Stimulated activated CD4-positive, alpha-beta T cell treated with anti-CD3 and anti-CD28 coated beads, Interleukin-12 subunit alpha, Interleukin-12 subunit beta, amount 100 ng/mL, for 4 hours (primary cell): ENCODE results near the gene TET1.
"Not testable (repeated sequence)": the region's sequence is repeated elsewhere in the genome, so short reads cannot be mapped to it uniquely, and the experiment has no call there.

Experiments used
- DNase-seq: peaks from one replicate; pipeline ENCODE4 v3.0.0-alpha.2; 2020

The TET1 gene

DNA sequence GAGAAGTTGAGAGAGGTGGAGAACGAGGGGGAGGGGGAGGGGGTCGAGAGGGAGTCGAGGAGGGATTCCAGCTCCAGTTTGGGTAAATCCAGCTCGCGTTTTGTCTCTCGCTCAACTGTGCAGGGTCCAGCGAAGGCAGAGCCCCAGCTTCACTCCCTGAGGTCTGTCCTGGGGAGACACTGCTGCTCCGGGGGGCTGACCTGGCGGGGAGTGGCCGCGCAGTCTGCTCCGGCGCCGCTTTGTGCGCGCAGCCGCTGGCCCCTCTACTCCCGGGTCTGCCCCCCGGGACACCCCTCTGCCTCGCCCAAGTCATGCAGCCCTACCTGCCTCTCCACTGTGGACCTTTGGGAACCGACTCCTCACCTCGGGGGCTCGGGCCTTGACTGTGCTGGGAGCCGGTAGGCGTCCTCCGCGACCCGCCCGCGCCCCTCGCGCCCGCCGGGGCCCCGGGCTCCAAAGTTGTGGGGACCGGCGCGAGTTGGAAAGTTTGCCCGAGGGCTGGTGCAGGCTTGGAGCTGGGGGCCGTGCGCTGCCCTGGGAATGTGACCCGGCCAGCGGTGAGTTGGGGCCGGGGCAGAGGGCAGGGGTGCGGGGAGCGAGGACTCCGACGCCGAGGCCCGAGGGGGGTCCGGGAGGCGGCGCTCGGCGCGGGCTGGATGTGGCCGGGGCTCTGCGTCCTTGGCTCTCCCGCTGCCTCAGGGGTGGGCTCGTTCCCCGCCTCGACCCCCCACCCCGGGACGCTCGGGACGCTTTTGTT, at the start of gene TET1:
Gene TET1, plus strand, starts transcription at position 152 of the 757 bp plus-strand sequence. CDS start 12,002 bp downstream, outside the sequence.
- peak; percentile 8 for DNase-seq

DNA sequence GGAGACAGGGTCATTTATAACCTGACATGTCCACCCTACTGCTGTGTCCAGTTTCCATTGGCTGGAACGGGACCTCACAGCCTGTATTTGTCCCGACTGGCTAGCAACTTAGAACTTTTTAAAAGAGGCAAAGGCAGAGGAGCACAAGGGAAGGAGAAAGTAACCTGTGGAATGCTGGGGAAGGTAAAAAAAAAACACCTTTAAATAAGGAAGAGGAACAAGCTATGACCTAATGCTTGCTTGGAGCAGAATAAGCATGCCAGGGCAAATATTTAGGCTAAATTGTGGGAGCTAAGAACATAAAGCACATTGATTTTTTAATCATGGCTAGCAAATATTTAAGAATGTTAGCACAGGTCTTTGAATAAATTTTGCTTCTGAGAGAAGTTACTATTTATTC, 43.9 kb upstream of the TET1 start:
- not testable (repeated sequence) for DNase-seq

DNA sequence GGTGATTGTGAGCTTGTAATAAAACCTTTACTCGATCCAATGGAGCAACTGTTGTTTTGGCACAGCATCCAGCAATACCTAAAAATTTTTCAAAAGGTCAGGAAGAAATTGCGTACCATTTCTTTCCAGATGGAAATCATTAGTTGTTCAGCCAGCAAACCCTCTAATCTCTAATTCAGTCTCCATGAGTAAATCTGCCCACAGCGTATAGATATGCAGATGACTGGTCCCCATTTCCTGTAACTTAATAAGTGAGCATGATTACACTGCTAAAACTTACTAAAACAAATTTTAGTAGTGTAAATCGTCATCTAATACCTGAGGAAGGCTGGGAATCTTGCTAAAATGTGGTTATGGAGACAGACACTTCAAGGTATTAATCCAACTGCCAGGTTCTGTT, 43.4 kb upstream of the TET1 start:
- no peak for DNase-seq

DNA sequence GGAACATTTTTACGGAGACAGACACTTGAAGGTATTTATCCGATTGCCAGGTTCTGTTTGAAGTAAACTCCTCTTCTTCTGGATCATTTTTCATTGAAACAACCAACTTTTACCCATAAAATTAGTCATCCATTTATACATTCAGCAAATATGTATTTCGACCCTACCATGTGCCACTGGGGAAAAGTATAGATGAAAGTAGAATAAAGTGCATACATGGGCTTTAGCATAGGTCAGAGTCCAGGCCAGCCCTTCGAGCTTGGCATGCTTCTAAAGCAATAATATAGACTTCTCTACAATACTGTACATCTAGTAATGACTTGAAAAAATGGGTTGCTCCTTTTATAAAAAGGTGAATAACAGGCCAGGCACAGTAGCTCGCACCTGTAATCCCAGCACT, 42.9 kb upstream of the TET1 start:
- DNase-seq: no peak

DNA sequence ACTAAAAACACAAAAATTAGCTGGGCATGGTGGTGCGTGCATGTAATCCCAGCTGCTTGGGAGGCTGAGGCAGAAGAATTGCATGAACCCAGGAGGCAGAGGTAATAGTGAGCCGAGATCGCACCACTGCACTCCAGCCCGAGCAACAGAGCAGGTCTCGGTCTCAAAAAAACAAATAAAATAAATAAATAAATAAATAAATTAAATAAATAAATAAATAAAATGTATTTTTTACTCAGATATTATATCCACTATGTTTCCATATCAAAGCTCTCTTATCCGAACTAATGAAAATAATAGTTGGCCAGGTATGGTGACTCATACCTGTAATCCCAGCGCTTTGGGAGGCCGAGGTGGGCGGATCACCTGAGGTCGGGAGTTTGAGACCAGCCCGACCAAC, 41.5 kb upstream of the TET1 start:
- not testable (repeated sequence) for DNase-seq

DNA sequence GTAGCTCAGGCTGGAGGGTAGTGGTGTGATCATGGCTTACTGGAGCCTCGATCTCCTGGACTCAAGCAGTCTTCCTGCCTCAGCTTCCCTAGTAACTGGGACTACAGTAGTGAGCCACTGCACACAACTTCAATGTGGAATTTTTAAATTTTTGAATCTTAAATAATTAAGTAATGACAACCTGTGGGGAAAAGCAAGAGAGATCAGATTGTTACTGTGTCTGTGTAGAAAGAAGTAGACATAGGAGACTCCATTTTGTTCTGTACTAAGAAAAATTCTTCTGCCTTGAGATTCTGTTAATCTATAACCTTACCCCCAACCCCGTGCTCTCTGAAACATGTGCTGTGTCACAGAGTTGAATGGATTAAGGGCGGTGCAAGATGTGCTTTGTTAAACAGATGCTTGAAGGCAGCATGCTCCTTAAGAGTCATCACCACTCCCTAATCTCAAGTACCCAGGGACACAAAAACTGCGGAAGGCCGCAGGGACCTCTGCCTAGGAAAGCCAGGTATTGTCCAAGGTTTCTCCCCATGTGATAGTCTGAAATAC, 34.6 kb upstream of the TET1 start:
- DNase-seq: not testable (repeated sequence)

DNA sequence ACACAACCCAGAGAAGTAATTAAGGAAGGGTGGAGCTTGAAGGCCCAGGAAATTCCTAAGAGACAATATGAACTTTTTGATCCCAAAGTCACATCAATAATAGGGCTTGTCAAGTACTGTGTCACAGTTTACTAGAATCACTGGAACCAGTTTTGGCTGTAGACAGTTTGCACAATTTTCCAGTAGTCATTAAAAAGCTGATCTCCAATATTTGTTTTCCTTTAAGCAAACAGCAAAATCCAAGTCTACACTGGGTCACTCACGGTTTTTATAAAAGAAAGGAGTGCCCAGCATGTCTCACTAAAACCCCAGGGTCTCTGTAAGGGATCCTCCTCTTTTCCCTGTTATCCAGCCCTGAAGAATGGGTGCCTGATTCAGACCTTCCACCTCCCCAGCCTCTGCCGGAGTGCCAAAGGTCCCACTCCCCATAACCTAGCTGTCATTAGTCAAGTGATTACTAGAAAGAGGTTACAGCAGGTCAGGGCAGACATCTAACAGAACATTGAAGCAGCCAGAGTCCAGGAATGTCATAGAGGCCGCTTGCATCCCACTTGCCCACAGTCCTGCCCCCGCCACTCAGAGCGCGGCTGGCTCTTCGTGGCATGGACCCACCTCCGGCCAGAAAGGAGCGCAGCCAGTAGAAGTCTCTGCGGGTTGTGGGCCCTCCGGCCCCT, 33.4 kb upstream of the TET1 start:
- no peak for DNase-seq

DNA sequence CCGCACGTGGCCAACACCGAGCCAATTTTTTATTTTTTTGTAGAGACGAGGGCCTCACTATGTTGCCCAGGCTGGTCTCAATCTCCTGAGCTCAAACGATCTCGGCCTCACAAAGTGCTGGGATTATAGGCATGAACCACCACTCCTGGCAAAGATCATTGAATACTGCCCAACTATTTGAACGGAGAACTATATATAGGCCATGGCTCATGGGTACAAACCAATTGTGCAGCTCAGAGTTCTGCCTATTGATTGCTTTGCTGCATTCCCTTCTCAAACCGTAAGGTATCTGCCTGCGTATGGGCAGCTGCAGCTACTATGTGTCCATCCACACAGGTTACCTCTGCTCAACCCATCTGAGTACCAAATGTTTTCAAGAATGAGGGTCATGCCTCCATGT, 23.2 kb upstream of the TET1 start:
- DNase-seq: no peak

DNA sequence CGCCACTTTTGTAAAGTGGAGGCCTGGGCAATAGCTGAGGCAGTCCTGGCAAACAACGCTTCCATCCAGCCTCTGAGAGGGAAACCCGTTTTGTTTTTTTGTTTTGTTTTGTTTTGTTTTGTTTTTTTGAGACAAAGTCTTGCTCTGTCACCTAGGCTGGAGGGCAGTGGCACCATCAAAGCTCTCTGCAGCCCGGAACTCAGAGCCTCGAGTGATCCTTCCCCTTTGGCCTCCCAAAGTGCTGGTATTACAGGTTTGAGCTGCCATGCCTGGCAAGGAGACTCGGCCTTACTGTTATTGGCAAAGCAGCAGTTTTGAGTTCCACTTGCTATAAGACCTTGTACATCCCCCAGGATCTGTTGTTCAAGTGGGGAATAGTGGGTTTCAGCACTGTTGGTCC, 22.3 kb upstream of the TET1 start:
- DNase-seq: no peak

DNA sequence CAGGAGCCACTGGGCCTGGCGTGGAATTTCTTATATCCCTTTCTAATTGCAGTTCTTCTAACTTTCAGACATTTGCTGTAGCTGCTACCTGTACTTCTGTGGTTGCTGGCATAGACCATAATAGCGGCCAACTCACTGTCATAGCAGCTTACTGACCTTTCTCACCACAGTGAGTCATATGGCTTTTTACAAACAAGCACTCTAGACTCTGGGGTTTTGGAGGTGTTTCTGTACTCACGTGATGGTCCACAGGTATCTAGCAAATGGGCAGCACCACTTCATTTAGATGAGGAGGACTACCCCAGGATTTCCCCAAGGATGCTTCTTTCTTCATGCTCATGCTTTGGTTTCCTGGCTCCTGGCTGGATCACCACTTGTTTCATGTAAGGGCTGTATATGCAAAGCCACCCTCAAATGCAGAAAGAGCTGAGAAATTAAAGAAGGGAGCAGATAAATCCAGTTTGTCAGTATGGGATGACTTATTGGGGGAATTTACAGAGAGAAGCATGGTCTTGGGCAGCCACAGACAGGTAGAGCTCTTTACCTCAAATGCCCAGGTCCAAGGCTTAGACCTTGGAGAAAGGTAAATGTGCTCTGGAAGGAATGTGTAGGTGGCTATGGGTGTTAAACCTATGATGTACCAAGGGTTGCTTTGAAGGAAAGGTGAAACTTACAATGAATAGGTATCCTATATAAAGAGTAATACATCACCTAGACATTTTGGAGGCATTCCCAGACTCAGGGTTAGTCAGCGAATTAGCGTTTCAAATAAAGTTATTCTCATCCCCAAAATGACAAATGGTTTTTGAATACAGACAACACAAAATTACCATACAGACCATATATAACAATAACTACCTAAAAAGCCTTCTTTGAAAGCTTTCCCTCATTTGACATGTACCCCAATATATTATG, 16.9 kb upstream of the TET1 start:
- no peak for DNase-seq

DNA sequence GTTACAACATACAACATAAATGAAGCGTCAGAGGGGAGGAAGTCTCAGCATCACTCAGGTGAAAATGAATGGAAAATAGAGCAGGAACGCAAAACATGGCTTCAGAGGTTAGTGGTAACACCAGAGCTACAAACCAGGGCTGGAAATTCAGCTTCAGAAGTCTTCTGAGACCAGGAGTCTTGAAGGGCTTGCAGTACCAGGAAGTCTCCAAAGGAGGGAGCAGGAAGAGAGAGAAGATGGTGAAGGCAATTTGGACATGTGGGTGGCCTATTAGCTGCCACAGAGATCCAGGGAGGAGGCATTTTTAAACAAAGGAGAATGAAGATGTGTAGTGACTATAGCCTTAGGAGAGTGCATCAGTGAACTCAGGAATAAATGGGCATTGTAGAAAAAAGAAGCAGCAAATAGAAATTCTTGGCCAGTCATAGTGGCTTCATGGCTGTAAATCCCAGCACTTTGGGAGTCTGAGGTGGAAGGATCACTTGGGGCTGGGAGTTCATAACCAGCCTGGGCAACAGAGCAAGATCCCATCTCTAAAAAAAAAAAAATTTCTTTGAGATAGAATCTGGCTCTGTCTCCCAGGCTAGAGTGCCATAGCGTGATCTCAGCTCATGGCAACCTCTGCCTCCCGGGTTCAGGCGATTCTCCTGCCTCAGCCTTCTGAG, 9.3 kb upstream of the TET1 start:
- DNase-seq: no peak

DNA sequence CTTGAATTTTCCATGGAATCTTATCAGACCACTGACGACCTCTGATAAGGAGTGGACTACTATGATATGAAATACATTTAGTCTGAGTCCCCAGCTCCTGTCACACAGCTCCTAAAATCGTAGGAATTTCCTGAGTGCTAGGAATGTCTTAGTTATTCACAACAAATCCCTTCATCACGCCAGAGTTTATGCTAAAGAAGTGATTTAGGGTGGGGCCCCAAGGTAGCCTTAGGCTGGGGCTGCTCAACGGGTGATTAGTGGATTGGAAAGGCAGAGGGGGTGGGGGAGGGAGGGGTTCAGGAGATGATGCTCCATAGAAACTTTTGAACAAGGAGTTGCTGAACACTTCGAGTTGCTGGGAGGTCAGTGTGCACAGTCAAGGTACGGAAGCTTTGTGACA, 7.0 kb upstream of the TET1 start:
- no peak for DNase-seq

DNA sequence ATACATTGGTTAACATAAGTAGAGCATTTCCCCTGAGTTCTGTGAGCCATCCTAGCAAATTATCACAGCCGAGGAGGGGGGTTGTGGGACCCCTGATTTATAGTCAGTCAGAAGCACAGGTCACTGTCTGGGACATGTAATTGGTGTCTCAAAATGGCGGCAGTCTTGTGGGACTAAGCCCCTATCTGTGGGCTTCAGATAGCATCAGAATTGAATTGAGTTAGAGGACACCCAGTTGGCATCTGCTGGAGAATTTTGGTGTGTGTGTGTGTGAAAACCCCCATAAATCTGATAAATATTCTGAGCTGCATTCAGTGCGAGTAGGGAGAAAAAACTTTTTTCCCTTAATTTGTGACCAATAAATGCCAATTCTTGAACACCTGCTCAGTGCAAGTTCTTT, 6.5 kb upstream of the TET1 start:
- no peak for DNase-seq

DNA sequence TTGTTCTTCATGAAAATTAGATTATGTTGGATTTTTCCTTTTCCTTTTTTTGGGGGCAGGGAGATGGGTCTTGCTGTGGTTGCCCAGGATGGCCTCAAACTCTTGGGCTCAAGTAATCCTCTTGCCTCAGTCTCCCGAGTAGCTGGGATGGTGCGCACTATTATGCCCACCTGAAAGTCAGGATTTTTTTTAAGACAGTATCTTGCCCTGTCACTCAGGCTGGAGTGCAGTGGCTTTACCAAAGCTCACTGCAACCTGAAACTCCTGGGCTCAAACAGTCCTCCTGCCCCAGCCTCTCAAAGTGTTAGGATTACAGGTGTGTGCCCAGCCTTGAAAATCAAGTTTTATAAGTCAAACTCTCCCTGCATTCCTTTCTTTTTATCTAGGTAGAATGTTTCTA, 1.7 kb upstream of the TET1 start:
- DNase-seq: no peak

DNA sequence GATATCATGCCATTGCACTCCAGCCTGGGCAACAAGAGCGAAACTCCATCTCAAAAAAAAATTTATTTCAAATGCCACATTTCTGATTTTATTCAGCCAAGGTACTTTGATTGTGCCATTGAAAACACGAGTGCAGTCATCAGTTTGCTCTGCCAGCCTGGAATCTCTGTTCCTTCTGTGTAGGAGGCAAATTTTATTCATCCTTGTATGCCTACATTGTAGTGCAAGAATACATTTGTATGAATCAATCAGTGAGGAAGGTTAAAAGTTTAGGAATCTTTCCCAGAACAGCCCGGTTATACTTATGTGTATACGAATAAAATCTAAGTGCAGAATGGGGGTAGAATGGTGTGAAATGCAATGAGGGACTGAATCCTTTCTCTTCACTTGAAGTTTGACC, 886 bp upstream of the TET1 start:
- DNase-seq: no peak

DNA sequence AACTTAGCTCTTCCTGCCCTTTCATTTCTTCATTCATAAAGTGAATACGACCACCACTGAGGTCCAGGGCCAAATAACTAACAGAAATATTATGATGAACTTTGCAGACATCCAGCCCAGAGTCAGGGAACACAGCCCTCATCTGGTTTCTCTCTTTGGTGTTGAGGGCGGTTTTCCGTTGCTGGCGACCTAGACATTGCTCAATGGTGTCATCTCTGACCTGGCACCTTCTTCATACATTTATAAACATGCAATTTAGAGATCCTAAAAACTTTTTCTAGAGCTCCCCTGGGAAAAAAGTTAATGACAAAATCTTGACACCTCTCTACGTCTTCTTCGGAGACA, 324 bp upstream of the TET1 start:
- DNase-seq: peak; percentile 4

DNA sequence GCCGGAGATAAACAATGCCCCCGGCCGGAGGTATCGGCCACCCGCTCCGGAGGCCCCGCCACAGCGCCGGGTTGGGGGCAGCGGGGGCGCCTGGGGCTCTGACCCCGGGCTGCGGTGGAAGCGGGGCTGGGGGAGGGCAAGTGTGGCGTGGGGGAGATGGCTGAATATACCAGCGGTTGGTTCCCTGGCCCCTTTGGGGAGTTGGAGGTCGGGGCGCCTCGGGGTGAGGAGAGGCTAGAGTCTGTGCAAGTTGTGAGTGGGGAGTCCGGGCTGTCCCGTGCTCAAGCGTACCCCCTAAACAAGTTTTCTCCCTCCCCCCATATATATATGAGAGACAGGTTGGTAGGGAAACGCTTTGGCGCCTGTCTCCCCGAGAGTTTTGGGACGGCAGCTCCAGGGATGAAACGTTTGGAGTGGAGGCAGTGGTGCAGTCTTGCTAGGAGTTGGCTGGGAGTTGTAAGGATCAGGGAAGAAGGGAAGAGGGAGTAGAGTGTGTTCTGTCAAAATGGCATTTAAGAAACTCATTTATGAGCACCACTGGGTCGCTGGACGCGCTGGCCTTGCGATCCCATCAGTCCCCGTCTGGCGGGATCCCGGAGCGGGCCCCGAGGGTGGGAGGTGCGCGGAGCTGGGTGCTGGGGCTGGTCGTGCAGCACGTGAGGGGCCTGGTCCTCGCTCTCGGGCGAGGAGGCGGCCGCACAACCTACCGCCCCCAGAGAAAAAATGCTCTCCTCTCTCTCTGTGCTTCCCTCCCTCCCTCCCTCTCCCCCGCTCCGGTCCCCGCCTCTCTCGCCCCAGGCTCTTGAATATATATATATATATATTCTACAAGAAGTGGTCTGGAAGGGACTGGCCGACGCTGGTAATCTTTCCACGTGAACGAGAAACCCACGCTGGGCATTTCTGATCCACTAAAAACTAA, 1.1 kb downstream of the TET1 start:
- peak; percentile 5 for DNase-seq

DNA sequence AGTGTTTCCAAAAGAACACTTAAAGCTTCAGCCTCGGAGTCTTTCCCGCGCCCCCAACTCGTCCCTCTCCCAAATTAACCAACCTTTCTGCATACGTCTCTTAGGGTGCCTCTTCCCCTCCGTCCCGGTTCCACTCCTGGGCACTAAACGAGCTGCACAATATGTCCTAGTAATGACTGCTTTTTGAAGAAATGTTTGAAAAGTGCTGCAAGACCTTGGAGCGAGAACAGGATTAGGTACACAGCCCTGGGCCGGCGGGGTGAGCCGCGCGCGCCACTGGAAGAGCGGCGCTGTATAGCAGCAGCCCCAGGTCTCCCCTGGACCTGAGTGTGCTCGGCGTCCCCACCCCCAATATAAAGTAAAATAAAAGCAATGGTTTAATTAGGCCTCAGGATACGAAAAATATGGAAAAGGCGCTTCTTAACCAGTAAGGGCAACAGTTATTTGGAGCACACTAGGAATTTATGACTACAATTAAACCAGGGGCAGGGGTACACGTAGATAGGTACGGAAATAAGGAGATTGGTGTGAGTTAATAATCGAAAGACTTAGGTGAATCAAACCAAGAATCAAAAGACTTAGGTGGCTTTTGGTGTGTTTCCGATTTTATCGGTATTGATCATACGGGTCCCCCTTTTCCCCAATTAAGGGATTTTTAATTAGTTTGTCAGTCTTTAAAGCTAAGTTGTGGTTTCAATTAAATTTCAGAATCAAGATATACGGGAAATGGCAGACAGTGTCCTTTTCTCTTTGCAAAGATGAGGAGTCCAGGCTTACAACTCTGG, 1.9 kb downstream of the TET1 start:
- DNase-seq: no peak

DNA sequence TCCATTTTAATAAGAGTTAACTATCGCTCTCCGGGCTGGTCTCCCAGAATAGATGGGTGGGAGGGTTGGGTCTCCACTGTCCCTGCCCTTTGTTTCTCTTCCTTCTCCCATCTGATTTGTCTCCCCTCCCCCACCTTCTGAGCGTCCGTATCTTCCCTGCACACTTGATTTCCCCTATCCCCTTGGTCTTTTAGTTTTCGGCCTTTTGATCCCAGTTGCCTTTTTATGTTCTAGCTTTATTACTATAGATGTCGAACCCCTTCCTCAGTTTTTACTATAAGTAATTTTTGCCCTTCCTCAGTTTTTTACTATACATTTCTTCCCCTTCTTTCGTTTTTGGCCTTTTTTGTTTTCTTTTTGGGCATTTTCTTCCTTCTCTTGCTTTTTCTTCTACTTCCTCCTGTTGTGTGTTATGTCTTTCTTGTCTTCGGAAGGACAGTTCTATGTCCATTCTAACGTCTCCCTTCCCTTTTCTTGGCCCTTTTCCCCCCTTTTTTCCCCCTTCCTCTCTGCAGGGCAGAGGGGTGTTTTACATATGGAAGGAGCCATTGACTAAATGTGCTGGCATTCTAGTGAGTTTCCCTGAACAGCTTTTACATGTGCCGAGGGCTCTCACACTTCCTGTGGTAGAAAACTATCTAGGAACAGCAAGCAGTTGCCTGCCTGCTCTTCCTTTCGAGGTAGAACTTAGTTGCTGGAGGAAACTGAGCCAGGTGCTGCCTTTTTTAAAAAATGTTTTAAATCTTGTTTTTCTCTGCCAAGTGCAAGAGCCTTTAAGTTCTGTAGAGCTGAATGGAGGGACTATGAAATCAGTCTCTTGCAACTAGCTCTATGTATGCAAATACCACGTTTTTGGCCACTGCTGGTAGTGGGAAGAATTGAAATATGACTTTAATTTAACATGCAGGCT, 2.8 kb downstream of the TET1 start:
- DNase-seq: no peak

DNA sequence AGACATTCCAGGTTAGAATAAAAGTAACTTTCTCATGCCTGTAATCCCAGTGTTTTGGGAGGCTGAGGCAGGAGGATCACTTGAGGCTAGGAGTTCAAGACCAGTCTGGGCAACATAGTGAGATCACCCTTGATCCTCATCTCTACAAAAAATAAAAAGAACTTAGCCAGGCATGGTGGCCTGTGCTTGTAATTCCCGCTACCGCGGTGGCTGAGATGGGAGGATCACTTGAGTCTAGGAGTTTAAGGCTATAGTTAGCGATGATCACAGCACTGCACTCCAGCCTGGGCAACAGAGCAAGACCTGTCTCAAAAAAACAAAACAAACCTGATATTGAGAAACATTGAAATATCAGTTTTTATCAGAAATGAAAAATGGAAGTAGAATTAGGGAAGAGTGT, 4.6 kb downstream of the TET1 start:
- DNase-seq: no peak
